DMS153 treated with DMSO at 0.1 percent for 48 hours (cell line): Measurements from ENCODE around the gene ANO8.
"Not testable (repeated sequence)": the region's sequence is repeated elsewhere in the genome, so short reads cannot be mapped to it uniquely, and the experiment has no call there.

ENCODE experiments used
- DNase-seq: peaks from one replicate; lab custom pipeline; 2025; ENCODE audit not compliant: unreplicated experiment; lab: John Stamatoyannopoulos, UW

The ANO8 gene

GRCh38 chr19:17334414-17335409, at the start of gene ANO8:
ANO8 (minus strand) TSS chr19:17334855; CDS start chr19:17334670, 185 bp downstream.
- DNase-seq = peak; percentile 93

- no peak for DNase-seq
Observed at GRCh38 chr19:17380426-17381138, 45.9 kb upstream of the ANO8 start.

GRCh38 chr19:17379221-17379631, 44.6 kb upstream of the ANO8 start:
- no peak for DNase-seq

- no peak for DNase-seq
Observed at GRCh38 chr19:17378271-17378670, 43.6 kb upstream of the ANO8 start.

- no peak for DNase-seq
Observed at GRCh38 chr19:17376935-17377600, 42.4 kb upstream of the ANO8 start, which contains the start of gene PLVAP. PLVAP (minus strand) TSS chr19:17377342; CDS start chr19:17377288, 54 bp downstream.

GRCh38 chr19:17370026-17370587, 35.5 kb upstream of the ANO8 start:
- DNase-seq = no peak

- no peak for DNase-seq
Observed at GRCh38 chr19:17365361-17365760, 30.7 kb upstream of the ANO8 start.

- not testable (repeated sequence) for DNase-seq
Observed at GRCh38 chr19:17363852-17364605, 29.4 kb upstream of the ANO8 start.

- DNase-seq = no peak
Observed at GRCh38 chr19:17359905-17360800, 25.5 kb upstream of the ANO8 start.

- DNase-seq = no peak
Observed at GRCh38 chr19:17358395-17358794, 23.7 kb upstream of the ANO8 start.

- no peak for DNase-seq
Observed at GRCh38 chr19:17357724-17358123, 23.1 kb upstream of the ANO8 start.

GRCh38 chr19:17357078-17357666, 22.5 kb upstream of the ANO8 start:
- DNase-seq = no peak

GRCh38 chr19:17353386-17353785, 18.7 kb upstream of the ANO8 start:
- DNase-seq = no peak

- no peak for DNase-seq
Observed at GRCh38 chr19:17352608-17353280, 18.1 kb upstream of the ANO8 start.

GRCh38 chr19:17351815-17352435, 17.3 kb upstream of the ANO8 start:
- no peak for DNase-seq

GRCh38 chr19:17348700-17349099, 14.0 kb upstream of the ANO8 start:
- peak; percentile 15 for DNase-seq

- DNase-seq = no peak
Observed at GRCh38 chr19:17347877-17348276, 13.2 kb upstream of the ANO8 start.

- no peak for DNase-seq
Observed at GRCh38 chr19:17347361-17347760, 12.7 kb upstream of the ANO8 start.
